Measurements from ENCODE around the gene HLF. TPM values are rescaled to one million over a fixed set of nuclear protein-coding genes. Genes with fewer than 3 reads are reported as not detected.

The HLF gene
- 0.32 TPM for total RNA-seq (ENCODE audit: unreplicated experiment)
- long read RNA-seq = 0 reads

- H3K27ac Mint-ChIP-seq (ENCODE audit: unreplicated experiment) = no peak within 1 kb of the TSS
- no peaks in the 10 kb centered on the region for H3K4me1 Mint-ChIP-seq (ENCODE audit: low read depth, unreplicated experiment)
- H3K4me3 Mint-ChIP-seq (ENCODE audit: unreplicated experiment) = peak within 1 kb of the TSS; percentile 85
- no peak for TF ChIP-seq CTCF (IDR thresholded peaks at IDR 0.05; ENCODE audit: partially characterized antibody, unreplicated experiment)
- H3K27me3 Mint-ChIP-seq (ENCODE audit: unreplicated experiment) = peaks cover 7% of the 10 kb centered on the region
- H3K36me3 Mint-ChIP-seq (ENCODE audit: unreplicated experiment) = no peaks in the 10 kb centered on the region
- peak; percentile 89 for DNase-seq
- no peaks in the 10 kb centered on the region for H3K9me3 Mint-ChIP-seq (ENCODE audit: unreplicated experiment)
Observed at GRCh38 chr17:55264645-55265298, at the start of gene HLF. Gene HLF, plus strand, starts transcription at chr17:55264960. Its CDS starts 525 bp downstream, at chr17:55265485.

- Mint-ChIP-seq H3K27ac (ENCODE audit: unreplicated experiment) (no peak overlapping the region), H3K36me3 (ENCODE audit: unreplicated experiment) (no peaks in the 10 kb centered on the region), H3K9me3 (ENCODE audit: unreplicated experiment) (no peaks in the 10 kb centered on the region), H3K4me1 (ENCODE audit: low read depth, unreplicated experiment) (no peaks in the 10 kb centered on the region), H3K4me3 (ENCODE audit: unreplicated experiment) (no peak overlapping the region), H3K27me3 (ENCODE audit: unreplicated experiment) (no peaks in the 10 kb centered on the region)
- TF ChIP-seq CTCF (IDR thresholded peaks at IDR 0.05; ENCODE audit: partially characterized antibody, unreplicated experiment) = no peak
- DNase-seq = no peak
Observed at GRCh38 chr17:55215711-55216110, 49.0 kb upstream of the HLF start.

- Mint-ChIP-seq H3K9me3 (ENCODE audit: unreplicated experiment) (no peaks in the 10 kb centered on the region), H3K4me1 (ENCODE audit: low read depth, unreplicated experiment) (no peaks in the 10 kb centered on the region), H3K36me3 (ENCODE audit: unreplicated experiment) (no peaks in the 10 kb centered on the region), H3K4me3 (ENCODE audit: unreplicated experiment) (no peak overlapping the region), H3K27me3 (ENCODE audit: unreplicated experiment) (no peaks in the 10 kb centered on the region), H3K27ac (ENCODE audit: unreplicated experiment) (no peak overlapping the region)
- DNase-seq = no peak
- TF ChIP-seq CTCF (IDR thresholded peaks at IDR 0.05; ENCODE audit: partially characterized antibody, unreplicated experiment) = no peak
Observed at GRCh38 chr17:55216888-55217287, 47.9 kb upstream of the HLF start.

GRCh38 chr17:55219459-55219858 is 45.3 kb upstream of the HLF start:
- no peak for DNase-seq
- no peak overlapping the region for H3K4me3 Mint-ChIP-seq (ENCODE audit: unreplicated experiment)
- no peak overlapping the region for H3K27ac Mint-ChIP-seq (ENCODE audit: unreplicated experiment)
- H3K27me3 Mint-ChIP-seq (ENCODE audit: unreplicated experiment) = no peaks in the 10 kb centered on the region
- no peaks in the 10 kb centered on the region for H3K36me3 Mint-ChIP-seq (ENCODE audit: unreplicated experiment)
- H3K4me1 Mint-ChIP-seq (ENCODE audit: low read depth, unreplicated experiment) = no peaks in the 10 kb centered on the region
- TF ChIP-seq CTCF (IDR thresholded peaks at IDR 0.05; ENCODE audit: partially characterized antibody, unreplicated experiment) = no peak
- H3K9me3 Mint-ChIP-seq (ENCODE audit: unreplicated experiment) = no peaks in the 10 kb centered on the region

GRCh38 chr17:55219934-55220333 is 44.8 kb upstream of the HLF start:
- H3K9me3 Mint-ChIP-seq (ENCODE audit: unreplicated experiment) = no peaks in the 10 kb centered on the region
- no peaks in the 10 kb centered on the region for H3K4me1 Mint-ChIP-seq (ENCODE audit: low read depth, unreplicated experiment)
- no peak overlapping the region for H3K4me3 Mint-ChIP-seq (ENCODE audit: unreplicated experiment)
- no peaks in the 10 kb centered on the region for H3K27me3 Mint-ChIP-seq (ENCODE audit: unreplicated experiment)
- H3K27ac Mint-ChIP-seq (ENCODE audit: unreplicated experiment) = no peak overlapping the region
- no peak for TF ChIP-seq CTCF (IDR thresholded peaks at IDR 0.05; ENCODE audit: partially characterized antibody, unreplicated experiment)
- no peak for DNase-seq
- no peaks in the 10 kb centered on the region for H3K36me3 Mint-ChIP-seq (ENCODE audit: unreplicated experiment)

Data from glutamatergic neuron (in vitro differentiated cells).